PFSK-1 (cell line): ENCODE data around the gene GTPBP8.

Source experiments
- POLR2AphosphoS5 ChIP-seq: IDR thresholded peaks from 2 replicates; pipeline ENCODE4 v1.6.1; 2012; ENCODE audit warnings: low read depth, mild to moderate bottlenecking, control low read depth, low read length, moderate library complexity
- TAF1 ChIP-seq: IDR thresholded peaks from 2 replicates; pipeline ENCODE4 v1.6.1; 2012; ENCODE audit warnings: low read length, control low read depth, borderline replicate concordance; ENCODE audit not compliant: insufficient read depth
- TF ChIP-seq, protein P1 (sequence below), 2 experiments: IDR thresholded peaks; 2 replicates each; pipeline versions ENCODE4 v1.6.1 to v1.8.0; 2011 to 2012; ENCODE audit warnings: low read depth in 2 of 2, low read length in 2 of 2, control low read depth in 1 of 2, inconsistent platforms in 1 of 2, mild to moderate bottlenecking in 1 of 2, moderate library complexity in 1 of 2; ENCODE audit not compliant: insufficient read depth in 1 of 2

DNA sequence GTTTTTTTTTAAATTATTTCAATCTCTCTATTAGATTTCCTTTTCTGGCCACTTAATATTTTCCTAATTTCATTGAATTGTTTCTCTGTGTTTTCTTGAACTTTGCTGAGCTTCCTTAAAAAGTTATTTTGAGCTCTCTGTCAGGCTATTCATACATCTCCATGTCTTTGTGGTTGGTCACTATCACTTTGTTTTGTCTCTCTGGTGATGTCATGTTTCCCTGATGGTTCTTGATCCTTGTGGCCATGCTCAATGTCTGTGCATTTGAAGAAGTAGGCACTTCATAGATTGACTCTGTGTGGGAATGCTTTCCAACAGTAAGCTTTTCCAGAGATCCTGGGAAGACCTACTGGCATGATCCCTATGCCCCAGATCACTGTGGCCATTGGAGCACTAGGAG lies 34.4 kb upstream of the GTPBP8 start:
- TF ChIP-seq POLR2AphosphoS5 = no peak
- no peak for TF ChIP-seq TAF1
- TF ChIP-seq, protein P1, sequence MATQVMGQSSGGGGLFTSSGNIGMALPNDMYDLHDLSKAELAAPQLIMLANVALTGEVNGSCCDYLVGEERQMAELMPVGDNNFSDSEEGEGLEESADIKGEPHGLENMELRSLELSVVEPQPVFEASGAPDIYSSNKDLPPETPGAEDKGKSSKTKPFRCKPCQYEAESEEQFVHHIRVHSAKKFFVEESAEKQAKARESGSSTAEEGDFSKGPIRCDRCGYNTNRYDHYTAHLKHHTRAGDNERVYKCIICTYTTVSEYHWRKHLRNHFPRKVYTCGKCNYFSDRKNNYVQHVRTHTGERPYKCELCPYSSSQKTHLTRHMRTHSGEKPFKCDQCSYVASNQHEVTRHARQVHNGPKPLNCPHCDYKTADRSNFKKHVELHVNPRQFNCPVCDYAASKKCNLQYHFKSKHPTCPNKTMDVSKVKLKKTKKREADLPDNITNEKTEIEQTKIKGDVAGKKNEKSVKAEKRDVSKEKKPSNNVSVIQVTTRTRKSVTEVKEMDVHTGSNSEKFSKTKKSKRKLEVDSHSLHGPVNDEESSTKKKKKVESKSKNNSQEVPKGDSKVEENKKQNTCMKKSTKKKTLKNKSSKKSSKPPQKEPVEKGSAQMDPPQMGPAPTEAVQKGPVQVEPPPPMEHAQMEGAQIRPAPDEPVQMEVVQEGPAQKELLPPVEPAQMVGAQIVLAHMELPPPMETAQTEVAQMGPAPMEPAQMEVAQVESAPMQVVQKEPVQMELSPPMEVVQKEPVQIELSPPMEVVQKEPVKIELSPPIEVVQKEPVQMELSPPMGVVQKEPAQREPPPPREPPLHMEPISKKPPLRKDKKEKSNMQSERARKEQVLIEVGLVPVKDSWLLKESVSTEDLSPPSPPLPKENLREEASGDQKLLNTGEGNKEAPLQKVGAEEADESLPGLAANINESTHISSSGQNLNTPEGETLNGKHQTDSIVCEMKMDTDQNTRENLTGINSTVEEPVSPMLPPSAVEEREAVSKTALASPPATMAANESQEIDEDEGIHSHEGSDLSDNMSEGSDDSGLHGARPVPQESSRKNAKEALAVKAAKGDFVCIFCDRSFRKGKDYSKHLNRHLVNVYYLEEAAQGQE (IDR thresholded peaks at IDR 0.05; ENCODE audit: insufficient read depth in 1 of 2, low read depth in 2 of 2, low read length in 2 of 2) = no peak
